Activated B cell treated with CpG ODN at 0.5 μM for 24 hours (primary cell): ENCODE data around the gene XNDC1N. TPM values are rescaled to one million over a fixed set of nuclear protein-coding genes. Genes with fewer than 3 reads are reported as not detected.

Experiments
- ATAC-seq: fragments of 200-7000 bp; cut with Tn5 transposase; one replicate; pipeline ENCODE4 v1.10.0; 2021; ENCODE audit warnings: low read depth, mild to moderate bottlenecking, moderate library complexity
- CTCF ChIA-PET: fragments of 350-600 bp; sonication (Branson Sonifier 250); formaldehyde crosslinking; loops from one replicate; lab custom pipeline; 2021; ENCODE audit warnings: antibody characterized with exemption; lab: Charles Lee
- POLR2A ChIA-PET: fragments of 350-600 bp; sonication (Branson Sonifier 250); formaldehyde crosslinking; loops from one replicate; lab custom pipeline; 2021; ENCODE audit warnings: antibody characterized with exemption; lab: Charles Lee
- DNase-seq: peaks from one replicate; pipeline ENCODE4 v3.0.0; 2022
- H3K27ac Mint-ChIP-seq: one replicate; pipeline ENCODE4 v1.8.0; 2020; ENCODE audit warnings: mixed read lengths
- H3K27me3 Mint-ChIP-seq: one replicate; pipeline ENCODE4 v1.8.0; 2021; ENCODE audit warnings: mixed read lengths
- H3K36me3 Mint-ChIP-seq: one replicate; pipeline ENCODE4 v1.8.0; 2021; ENCODE audit warnings: low read depth, mixed read lengths
- H3K4me1 Mint-ChIP-seq: one replicate; pipeline ENCODE4 v1.8.0; 2021; ENCODE audit warnings: mixed read lengths
- H3K4me3 Mint-ChIP-seq: one replicate; pipeline ENCODE4 v1.8.0; 2020; ENCODE audit warnings: mild to moderate bottlenecking, mixed read lengths
- H3K9me3 Mint-ChIP-seq: one replicate; pipeline ENCODE4 v1.8.0; 2020; ENCODE audit warnings: mixed read lengths
- intact Hi-C: fragments of 100-400 bp; cut with micrococcal nuclease; formaldehyde crosslinking; loops from one replicate; pipeline ENCODE4 v1.15.1; 2024
- total RNA-seq: library from RNA; stranded (reverse); gene quantifications from 2 replicates; pipeline ENCODE4 v1.2.3, GENCODE V29; 2022
- TF ChIP-seq, protein P1 (sequence below): fragments of 200-600 bp; IDR thresholded peaks from one replicate; pipeline ENCODE4 v1.8.0; 2022; ENCODE audit warnings: antibody characterized with exemption, mild to moderate bottlenecking

Gene XNDC1N
- total RNA-seq, 1 donor from 2014 or later = 20.8 TPM

GRCh38 chr11:71929491-71929890 lies 1.1 kb upstream of the XNDC1N start:
- CTCF ChIA-PET = interaction anchor here (1.2 kb wide), 1 partner anchor 18 kb away, joined by 4 read pairs; no protein-coding TSS in a partner anchor
- H3K9me3 Mint-ChIP-seq = no peaks in the 10 kb centered on the region
- peaks cover 64% of the 10 kb centered on the region for H3K4me1 Mint-ChIP-seq
- ATAC-seq (no peak), DNase-seq (no peak)
- H3K27me3 Mint-ChIP-seq = no peaks in the 10 kb centered on the region
- H3K36me3 Mint-ChIP-seq = peaks cover 17% of the 10 kb centered on the region
- POLR2A ChIA-PET = interaction anchor here (0.7 to 2.4 kb wide), 13 partner anchors 14 to 1850 kb away, joined by 3 to 24 read pairs (median 5); partner anchors contain the start of gene ANAPC15
- peak overlapping the region; percentile 95 for H3K4me3 Mint-ChIP-seq
- intact Hi-C loops = loop anchor here (2.0 to 5.0 kb wide), 4 partner anchors 61 to 883 kb away; partner anchors contain the start of genes ATG16L2 and INPPL1
- TF ChIP-seq, protein P1, sequence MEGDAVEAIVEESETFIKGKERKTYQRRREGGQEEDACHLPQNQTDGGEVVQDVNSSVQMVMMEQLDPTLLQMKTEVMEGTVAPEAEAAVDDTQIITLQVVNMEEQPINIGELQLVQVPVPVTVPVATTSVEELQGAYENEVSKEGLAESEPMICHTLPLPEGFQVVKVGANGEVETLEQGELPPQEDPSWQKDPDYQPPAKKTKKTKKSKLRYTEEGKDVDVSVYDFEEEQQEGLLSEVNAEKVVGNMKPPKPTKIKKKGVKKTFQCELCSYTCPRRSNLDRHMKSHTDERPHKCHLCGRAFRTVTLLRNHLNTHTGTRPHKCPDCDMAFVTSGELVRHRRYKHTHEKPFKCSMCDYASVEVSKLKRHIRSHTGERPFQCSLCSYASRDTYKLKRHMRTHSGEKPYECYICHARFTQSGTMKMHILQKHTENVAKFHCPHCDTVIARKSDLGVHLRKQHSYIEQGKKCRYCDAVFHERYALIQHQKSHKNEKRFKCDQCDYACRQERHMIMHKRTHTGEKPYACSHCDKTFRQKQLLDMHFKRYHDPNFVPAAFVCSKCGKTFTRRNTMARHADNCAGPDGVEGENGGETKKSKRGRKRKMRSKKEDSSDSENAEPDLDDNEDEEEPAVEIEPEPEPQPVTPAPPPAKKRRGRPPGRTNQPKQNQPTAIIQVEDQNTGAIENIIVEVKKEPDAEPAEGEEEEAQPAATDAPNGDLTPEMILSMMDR = no peak
- H3K27ac Mint-ChIP-seq = peak overlapping the region; percentile 98

- TF ChIP-seq, protein P1 = no peak
- ChIA-PET POLR2A (interaction anchor here (0.6 to 2.4 kb wide), 19 partner anchors 9 to 1851 kb away, joined by 3 to 24 read pairs (median 6); partner anchors contain the start of gene ANAPC15), CTCF (interaction anchor here (1.1 to 1.2 kb wide), 3 partner anchors 17 to 129 kb away, joined by 4 to 7 read pairs (median 4); no protein-coding TSS in a partner anchor)
- Mint-ChIP-seq H3K4me3 (peak within 1 kb of the TSS; percentile 95), H3K27me3 (no peaks in the 10 kb centered on the region), H3K9me3 (no peaks in the 10 kb centered on the region), H3K36me3 (peaks cover 17% of the 10 kb centered on the region), H3K27ac (peak within 1 kb of the TSS; percentile 98), H3K4me1 (peaks cover 58% of the 10 kb centered on the region)
- ATAC-seq (peak; percentile 88), DNase-seq (peak; percentile 90)
- intact Hi-C loops = loop anchor here (1.0 to 5.0 kb wide), 7 partner anchors 33 to 883 kb away; partner anchors contain the start of genes ANAPC15, ATG16L2, INPPL1 and LRRC51
Measured at GRCh38 chr11:71928737-71929443, 496 bp upstream of the XNDC1N start, which contains the start of gene RNF121. Gene RNF121, plus strand, starts transcription at chr11:71929046. Its CDS starts 16 bp downstream, at chr11:71929062.

- ChIA-PET CTCF (no interaction called here), POLR2A (interaction anchor here (0.6 kb wide), 1 partner anchor 223 kb away, joined by 3 read pairs; no protein-coding TSS in a partner anchor)
- no peak overlapping the region for H3K4me3 Mint-ChIP-seq
- no peaks in the 10 kb centered on the region for H3K9me3 Mint-ChIP-seq
- no peak overlapping the region for H3K27ac Mint-ChIP-seq
- H3K4me1 Mint-ChIP-seq = no peaks in the 10 kb centered on the region
- intact Hi-C loops = no loop called here
- DNase-seq = no peak
- H3K36me3 Mint-ChIP-seq = peaks cover 53% of the 10 kb centered on the region
- ATAC-seq = no peak
- TF ChIP-seq, protein P1 = no peak
- H3K27me3 Mint-ChIP-seq = no peaks in the 10 kb centered on the region
Measured at GRCh38 chr11:71917646-71918140, 10.7 kb downstream of the XNDC1N start.

DNA sequence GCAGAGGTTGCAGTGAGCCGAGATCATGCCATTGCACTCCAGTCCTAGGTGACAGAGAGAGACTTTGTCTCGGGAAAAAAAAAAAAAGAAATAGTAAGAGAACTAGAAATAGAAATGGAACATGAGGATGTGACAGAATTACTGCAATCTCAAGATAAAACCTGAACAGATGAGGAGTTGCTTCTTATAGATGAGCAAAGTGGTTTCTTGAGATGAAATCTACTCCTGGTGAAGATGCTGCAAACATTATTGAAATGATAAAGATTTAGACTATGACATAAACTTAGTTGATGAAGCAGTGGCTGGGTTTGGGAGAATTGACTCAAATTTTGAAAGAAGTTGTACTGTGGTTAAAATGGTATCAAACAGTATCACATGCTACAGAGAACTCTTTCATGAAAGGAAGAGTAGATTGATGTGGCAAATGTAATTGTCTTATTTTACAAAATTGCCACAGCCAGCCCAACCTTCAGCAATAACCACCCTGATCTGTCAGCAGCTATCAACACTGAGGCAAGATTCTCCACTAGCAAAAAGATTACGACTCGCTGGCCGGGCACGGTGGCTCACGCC lies 13.7 kb downstream of the XNDC1N start:
- CTCF ChIA-PET = no interaction called here
- POLR2A ChIA-PET = no interaction called here
- no peaks in the 10 kb centered on the region for H3K27me3 Mint-ChIP-seq
- no peaks in the 10 kb centered on the region for H3K9me3 Mint-ChIP-seq
- no peak overlapping the region for H3K27ac Mint-ChIP-seq
- no peak overlapping the region for H3K4me3 Mint-ChIP-seq
- no peak for DNase-seq
- H3K4me1 Mint-ChIP-seq = peaks cover 8% of the 10 kb centered on the region
- ATAC-seq = no peak
- peaks cover 69% of the 10 kb centered on the region for H3K36me3 Mint-ChIP-seq
- intact Hi-C loops = no loop called here
- TF ChIP-seq, protein P1 = no peak
